ENCODE results near the gene AGAP4.
"Not testable (repeated sequence)": the region's sequence is repeated elsewhere in the genome, so short reads cannot be mapped to it uniquely, and the experiment has no call there.

AGAP4 gene

GRCh38 chr10:45789991-45790390, 57.3 kb downstream of the AGAP4 start:
- DNase-seq, result not testable (repeated sequence)

GRCh38 chr10:45787212-45787741, 60.0 kb downstream of the AGAP4 start:
- DNase-seq, result not testable (repeated sequence)

GRCh38 chr10:45786217-45786616, 61.1 kb downstream of the AGAP4 start:
- DNase-seq, result not testable (repeated sequence)

Measured in CD4-positive, alpha-beta T cell treated with Interleukin-10 for 1 hour (primary cell).